Cardiac muscle cell (in vitro differentiated cells and primary cell): ENCODE measurements around the gene ABCC1. TPM values are rescaled to one million over a fixed set of nuclear protein-coding genes. Genes with fewer than 3 reads are reported as not detected.
"Not testable (repeated sequence)": the region's sequence is repeated elsewhere in the genome, so short reads cannot be mapped to it uniquely, and the experiment has no call there.

Experiments
- DNase-seq, 2 donors: peaks; one replicate each; pipeline versions ENCODE4 v3.0.0 to v3.0.0-alpha.2; 2010 to 2017; ENCODE audit warnings: low read depth in 1 of 2, low spot score in 1 of 2
- H3K27ac ChIP-seq: fragments of 200-600 bp; sonication (generic); 2 replicates; pipeline ENCODE4 v1.5.1; 2016
- H3K27me3 ChIP-seq: fragments of 200-600 bp; sonication (generic); 2 replicates; pipeline ENCODE4 v1.6.0; 2016; ENCODE audit warnings: control low read depth
- H3K36me3 ChIP-seq: fragments of 200-600 bp; sonication (generic); 2 replicates; pipeline ENCODE4 v1.5.1; 2016; ENCODE audit warnings: control low read depth
- H3K4me1 ChIP-seq: fragments of 200-600 bp; sonication (generic); 2 replicates; pipeline ENCODE4 v1.8.1; 2017; ENCODE audit warnings: low read depth, mild to moderate bottlenecking, mixed run types
- H3K4me3 ChIP-seq: fragments of 200-600 bp; sonication (generic); 2 replicates; pipeline ENCODE4 v1.5.1; 2016; ENCODE audit warnings: mild to moderate bottlenecking
- H3K9me3 ChIP-seq: fragments of 200-600 bp; sonication (generic); 2 replicates; pipeline ENCODE4 v1.5.1; 2017; ENCODE audit warnings: low read depth, mild to moderate bottlenecking, control low read depth
- polyA plus RNA-seq: library from polyadenylated mRNA; unstranded; fragments of >200 nt; fragmentation: Nextera tagmentation; extraction: Ambion mirVana; gene quantifications from 2 replicates; pipeline ENCODE4 v1.2.1, GENCODE V29; 2016
- total RNA-seq: library from RNA; depleted of rRNA; stranded (reverse); fragments of >200 nt; gene quantifications from 2 replicates; pipeline ENCODE4 v1.2.3, GENCODE V29; 2016
- TF ChIP-seq, protein P1 (sequence below): IDR thresholded peaks from 2 replicates; pipeline ENCODE4 v1.5.1; 2012; ENCODE audit warnings: low read depth, mild to moderate bottlenecking, low read length

The ABCC1 gene
- total and polyA plus RNA-seq, 2 experiments from 2014 or later, result 14.2 to 31.0 TPM

DNA sequence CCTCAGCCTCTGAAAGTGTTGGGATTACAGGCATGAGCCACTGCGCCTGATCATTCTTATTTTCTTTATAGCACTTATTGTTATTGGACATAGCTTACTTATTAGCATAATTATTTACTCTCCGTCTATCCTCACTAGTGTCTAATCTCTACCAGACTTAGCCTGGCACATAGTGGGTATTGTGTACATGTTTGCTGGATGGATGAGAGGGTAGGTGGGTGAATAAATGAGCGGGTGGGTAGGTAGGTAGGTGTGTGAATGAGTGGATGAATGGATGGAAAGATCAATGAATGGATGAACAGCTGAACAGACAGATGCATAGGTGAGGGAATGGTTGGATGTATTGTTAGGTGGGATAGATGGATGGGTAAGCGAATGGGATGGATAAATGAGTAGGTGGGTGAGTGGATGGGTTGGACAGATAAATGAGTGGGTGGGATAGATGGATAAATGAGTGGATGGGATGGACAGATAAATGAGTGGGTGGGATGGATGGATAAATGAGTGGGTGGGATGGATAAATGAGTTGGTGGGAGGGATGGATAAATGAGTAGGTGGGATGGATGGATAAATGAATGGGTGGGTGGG, 222.0 kb downstream of the ABCC1 start:
- Histone ChIP-seq H3K4me1 (peaks cover 9% of the 10 kb centered on the region), H3K27ac (no peak overlapping the region), H3K4me3 (no peak overlapping the region), H3K9me3 (no peaks in the 10 kb centered on the region), H3K36me3 (no peaks in the 10 kb centered on the region), H3K27me3 (no peaks in the 10 kb centered on the region)
- TF ChIP-seq, protein P1, sequence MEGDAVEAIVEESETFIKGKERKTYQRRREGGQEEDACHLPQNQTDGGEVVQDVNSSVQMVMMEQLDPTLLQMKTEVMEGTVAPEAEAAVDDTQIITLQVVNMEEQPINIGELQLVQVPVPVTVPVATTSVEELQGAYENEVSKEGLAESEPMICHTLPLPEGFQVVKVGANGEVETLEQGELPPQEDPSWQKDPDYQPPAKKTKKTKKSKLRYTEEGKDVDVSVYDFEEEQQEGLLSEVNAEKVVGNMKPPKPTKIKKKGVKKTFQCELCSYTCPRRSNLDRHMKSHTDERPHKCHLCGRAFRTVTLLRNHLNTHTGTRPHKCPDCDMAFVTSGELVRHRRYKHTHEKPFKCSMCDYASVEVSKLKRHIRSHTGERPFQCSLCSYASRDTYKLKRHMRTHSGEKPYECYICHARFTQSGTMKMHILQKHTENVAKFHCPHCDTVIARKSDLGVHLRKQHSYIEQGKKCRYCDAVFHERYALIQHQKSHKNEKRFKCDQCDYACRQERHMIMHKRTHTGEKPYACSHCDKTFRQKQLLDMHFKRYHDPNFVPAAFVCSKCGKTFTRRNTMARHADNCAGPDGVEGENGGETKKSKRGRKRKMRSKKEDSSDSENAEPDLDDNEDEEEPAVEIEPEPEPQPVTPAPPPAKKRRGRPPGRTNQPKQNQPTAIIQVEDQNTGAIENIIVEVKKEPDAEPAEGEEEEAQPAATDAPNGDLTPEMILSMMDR, result no peak
- DNase-seq, result no peak

DNA sequence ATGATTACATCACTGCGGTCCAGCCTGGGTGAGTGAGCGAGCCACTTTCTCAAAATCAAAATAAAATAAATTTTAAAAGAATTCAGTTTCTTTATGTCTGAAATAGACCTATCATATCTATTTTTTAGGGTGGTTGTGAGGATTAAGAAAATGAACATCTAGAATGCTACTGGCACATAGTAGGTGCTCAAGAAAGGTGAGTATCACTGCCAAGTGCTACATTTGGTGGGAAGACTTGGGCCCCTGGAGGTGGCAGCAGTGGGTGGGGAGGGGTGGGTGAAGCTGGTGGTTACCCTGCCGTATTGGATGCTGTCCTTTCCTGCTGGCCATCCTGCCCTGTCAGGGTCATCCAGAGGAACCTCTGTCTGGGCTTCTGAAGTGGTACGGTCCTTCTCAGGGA, 223.6 kb downstream of the ABCC1 start:
- no peak overlapping the region for H3K27ac ChIP-seq
- no peaks in the 10 kb centered on the region for H3K9me3 ChIP-seq
- no peak overlapping the region for H3K4me3 ChIP-seq
- no peak for DNase-seq
- H3K36me3 ChIP-seq, result no peaks in the 10 kb centered on the region
- peaks cover 9% of the 10 kb centered on the region for H3K4me1 ChIP-seq
- H3K27me3 ChIP-seq, result no peaks in the 10 kb centered on the region
- TF ChIP-seq, protein P1, result no peak

DNA sequence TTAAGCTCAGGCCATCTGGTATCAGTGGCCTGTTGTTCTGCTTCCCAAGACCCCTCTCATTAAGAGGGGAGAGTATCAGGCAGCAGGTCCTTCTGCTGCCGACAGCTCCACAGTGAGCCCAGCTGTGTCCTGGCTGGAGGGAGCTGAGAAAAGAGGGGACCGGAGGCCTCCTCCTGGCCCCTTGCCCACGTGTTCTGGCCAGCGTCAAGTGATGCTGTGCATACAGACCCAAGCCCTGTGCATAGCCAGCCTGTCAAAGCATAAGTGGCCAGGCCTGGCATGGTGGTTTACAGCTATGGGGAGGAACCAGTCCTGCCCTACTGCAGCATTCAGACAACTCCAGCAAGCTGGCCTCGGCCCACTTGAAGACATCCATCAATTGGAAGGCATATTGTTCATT, 225.9 kb downstream of the ABCC1 start:
- peak in 1 of 2 donors; percentile 91 for DNase-seq
- Histone ChIP-seq H3K9me3 (no peaks in the 10 kb centered on the region), H3K4me3 (no peak overlapping the region), H3K27ac (peak overlapping the region; percentile 83), H3K27me3 (no peaks in the 10 kb centered on the region), H3K36me3 (no peaks in the 10 kb centered on the region), H3K4me1 (peaks cover 9% of the 10 kb centered on the region)
- TF ChIP-seq, protein P1, result no peak

DNA sequence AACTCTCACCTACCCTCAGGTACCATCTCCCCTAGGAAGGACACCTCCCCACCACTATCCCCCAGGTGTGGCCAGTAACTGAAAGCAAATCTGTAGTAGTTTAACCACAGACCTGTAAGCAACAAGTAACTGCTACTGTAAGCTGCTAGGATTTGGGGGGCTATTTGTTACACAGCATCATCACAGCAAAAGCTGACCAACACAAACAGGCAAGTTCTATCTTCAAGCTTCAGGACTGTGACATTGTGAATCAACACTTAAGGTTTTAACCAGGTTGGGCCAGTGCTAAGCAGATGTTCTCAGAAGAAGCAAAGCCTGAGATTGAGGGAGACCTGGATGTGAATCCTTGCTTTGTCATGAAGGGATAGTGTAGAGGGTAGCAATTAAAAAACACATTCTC, 226.9 kb downstream of the ABCC1 start:
- H3K36me3 ChIP-seq, result no peaks in the 10 kb centered on the region
- no peak overlapping the region for H3K4me3 ChIP-seq
- TF ChIP-seq, protein P1, result no peak
- no peak for DNase-seq
- H3K27ac ChIP-seq, result peak overlapping the region; percentile 83
- no peaks in the 10 kb centered on the region for H3K9me3 ChIP-seq
- H3K4me1 ChIP-seq, result peaks cover 9% of the 10 kb centered on the region
- H3K27me3 ChIP-seq, result no peaks in the 10 kb centered on the region

DNA sequence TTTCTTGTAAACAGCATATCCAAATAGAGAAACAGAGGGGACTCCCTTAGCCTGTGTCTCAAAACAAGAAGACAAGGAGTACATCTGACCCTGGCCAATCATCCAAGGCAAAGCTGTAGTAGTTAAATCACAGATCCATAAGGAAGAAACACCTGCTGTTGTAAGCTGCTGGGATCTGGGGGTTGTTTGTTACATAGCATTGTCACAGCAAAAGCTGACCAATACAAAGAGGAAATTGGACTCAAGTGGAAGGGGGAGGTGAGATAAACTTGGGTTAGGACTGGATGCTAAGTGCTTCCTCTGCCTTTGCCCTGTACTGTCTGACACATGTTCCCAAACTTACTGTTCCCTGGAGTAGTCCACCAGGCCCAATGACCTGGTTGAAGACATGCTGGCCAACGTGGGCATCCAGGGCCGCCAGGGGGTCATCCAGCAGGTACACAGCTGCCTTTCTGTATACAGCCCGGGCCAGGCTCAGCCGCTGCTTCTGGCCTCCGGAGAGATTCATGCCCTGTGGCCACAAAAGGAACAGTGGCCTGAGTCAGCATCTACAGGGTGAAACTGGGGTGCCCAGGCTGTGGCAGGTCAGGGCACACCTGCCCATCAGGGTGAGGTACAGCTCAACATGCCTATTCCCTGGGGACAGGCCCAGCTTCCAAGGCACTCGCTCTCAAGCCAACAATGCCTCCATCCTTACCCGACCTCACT, 229.2 kb downstream of the ABCC1 start:
- Histone ChIP-seq H3K4me3 (no peak overlapping the region), H3K27me3 (no peaks in the 10 kb centered on the region), H3K36me3 (no peaks in the 10 kb centered on the region), H3K9me3 (no peaks in the 10 kb centered on the region), H3K27ac (no peak overlapping the region), H3K4me1 (peaks cover 9% of the 10 kb centered on the region)
- no peak for DNase-seq
- TF ChIP-seq, protein P1, result no peak

DNA sequence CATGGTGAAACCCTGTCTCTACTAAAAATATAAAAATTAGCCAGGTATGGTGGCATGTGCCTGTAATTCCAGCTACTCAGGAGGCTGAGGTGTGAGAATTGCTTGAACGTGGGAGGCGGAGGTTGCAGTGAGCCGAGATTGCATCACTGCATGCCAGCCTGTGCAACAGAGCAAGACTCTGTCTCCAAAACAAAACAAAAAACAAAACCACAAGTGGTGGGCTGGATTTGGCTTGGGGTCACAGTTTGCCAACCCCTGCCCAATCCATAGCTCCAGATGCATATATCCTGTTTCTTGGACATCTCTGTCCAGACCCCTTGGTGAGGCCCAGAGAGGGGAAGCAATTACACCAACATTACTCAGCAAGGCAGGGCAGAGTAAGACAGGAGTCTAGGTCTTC, 232.3 kb downstream of the ABCC1 start:
- DNase-seq, result peak in 1 of 2 donors; percentile 20
- not testable (repeated sequence) for H3K4me3 ChIP-seq, H3K27me3 ChIP-seq, H3K9me3 ChIP-seq, H3K4me1 ChIP-seq, H3K27ac ChIP-seq, H3K36me3 ChIP-seq
